AG09309 (cell line): ENCODE measurements around the gene OR2M5.

Source experiments
- DNase-seq: peaks from one replicate; pipeline ENCODE4 v3.0.0-alpha.2; 2010; ENCODE audit warnings: low read depth
- H3K4me3 ChIP-seq: 2 replicates; pipeline ENCODE4 v1.5.1; 2011; ENCODE audit warnings: mild to moderate bottlenecking, low read depth, low read length, moderate library complexity; ENCODE audit not compliant: control insufficient read depth
- TF ChIP-seq, protein P1 (sequence below): IDR thresholded peaks from 2 replicates; pipeline ENCODE4 v1.5.1; 2011; ENCODE audit warnings: mild to moderate bottlenecking, low read depth, low read length, inconsistent platforms; ENCODE audit not compliant: insufficient read depth, control insufficient read depth; ENCODE audit errors: missing control alignments

OR2M5 gene

DNA sequence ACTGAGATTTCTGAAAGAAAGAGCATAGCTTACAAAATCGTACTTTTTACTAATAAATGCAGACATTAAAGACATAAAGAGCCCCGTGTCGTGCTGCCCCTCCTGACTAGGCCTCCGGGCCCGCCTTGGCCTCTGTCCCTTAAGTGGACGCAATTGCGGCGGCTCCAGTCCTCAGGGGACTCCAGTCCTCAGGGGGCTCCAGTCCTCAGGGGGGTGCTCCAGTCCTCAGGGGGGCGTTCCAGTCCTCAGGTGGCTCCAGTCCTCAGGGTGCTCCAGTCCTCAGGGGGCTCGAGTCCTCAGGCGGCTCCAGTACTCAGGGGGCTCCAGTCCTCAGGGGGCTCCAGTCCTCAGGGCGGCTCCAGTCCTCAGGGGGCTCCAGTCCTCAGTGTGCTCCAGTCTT, 19.1 kb downstream of the OR2M5 start:
- TF ChIP-seq, protein P1, sequence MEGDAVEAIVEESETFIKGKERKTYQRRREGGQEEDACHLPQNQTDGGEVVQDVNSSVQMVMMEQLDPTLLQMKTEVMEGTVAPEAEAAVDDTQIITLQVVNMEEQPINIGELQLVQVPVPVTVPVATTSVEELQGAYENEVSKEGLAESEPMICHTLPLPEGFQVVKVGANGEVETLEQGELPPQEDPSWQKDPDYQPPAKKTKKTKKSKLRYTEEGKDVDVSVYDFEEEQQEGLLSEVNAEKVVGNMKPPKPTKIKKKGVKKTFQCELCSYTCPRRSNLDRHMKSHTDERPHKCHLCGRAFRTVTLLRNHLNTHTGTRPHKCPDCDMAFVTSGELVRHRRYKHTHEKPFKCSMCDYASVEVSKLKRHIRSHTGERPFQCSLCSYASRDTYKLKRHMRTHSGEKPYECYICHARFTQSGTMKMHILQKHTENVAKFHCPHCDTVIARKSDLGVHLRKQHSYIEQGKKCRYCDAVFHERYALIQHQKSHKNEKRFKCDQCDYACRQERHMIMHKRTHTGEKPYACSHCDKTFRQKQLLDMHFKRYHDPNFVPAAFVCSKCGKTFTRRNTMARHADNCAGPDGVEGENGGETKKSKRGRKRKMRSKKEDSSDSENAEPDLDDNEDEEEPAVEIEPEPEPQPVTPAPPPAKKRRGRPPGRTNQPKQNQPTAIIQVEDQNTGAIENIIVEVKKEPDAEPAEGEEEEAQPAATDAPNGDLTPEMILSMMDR = no peak
- no peak for DNase-seq
- no peak overlapping the region for H3K4me3 ChIP-seq

DNA sequence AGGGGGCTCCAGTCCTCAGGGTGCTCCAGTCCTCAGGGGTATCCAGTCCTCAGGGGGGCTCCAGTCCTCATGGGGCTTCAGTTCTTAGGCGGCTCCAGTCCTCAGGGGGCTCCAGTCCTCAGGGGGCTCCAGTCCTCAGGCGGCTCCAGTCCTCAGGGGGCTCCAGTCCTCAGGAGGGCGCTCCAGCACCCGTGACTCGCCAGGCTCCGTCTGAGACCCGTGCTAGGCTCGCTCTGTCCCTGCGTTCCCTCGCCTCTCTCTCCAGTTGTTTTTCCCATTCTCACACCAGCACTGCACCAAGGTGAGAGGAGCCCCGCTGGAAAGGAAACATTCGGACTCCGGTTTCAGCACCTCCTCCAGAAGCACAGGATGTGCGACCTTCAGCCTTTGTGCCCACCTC, 20.2 kb downstream of the OR2M5 start:
- H3K4me3 ChIP-seq = no peak overlapping the region
- TF ChIP-seq, protein P1 = no peak
- no peak for DNase-seq

DNA sequence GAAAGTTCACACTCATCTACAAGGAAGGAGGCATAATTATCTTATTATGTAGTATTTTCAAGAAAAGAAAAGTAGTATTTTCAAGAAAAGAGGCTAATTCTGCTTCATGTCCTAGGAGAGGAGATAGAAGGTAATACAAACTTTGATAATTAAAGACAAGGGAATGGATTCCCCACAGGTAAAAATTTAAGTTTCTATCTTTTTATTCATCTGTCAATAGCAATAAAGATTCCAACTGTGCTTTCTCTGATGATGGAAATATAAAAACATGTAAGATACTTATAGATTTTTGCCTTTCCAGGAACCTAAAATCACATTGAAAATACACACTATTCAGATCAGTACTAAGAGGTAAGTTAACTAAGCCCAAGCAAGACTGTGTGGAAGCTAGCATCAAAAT, 29.6 kb downstream of the OR2M5 start, which contains the start of gene OR2M2:
OR2M2 (plus strand) TSS at position 301 of the 400 bp plus-strand sequence. CDS start 5,165 bp downstream, outside the sequence.
- DNase-seq = no peak
- TF ChIP-seq, protein P1 = no peak
- no peak within 1 kb of the TSS for H3K4me3 ChIP-seq

DNA sequence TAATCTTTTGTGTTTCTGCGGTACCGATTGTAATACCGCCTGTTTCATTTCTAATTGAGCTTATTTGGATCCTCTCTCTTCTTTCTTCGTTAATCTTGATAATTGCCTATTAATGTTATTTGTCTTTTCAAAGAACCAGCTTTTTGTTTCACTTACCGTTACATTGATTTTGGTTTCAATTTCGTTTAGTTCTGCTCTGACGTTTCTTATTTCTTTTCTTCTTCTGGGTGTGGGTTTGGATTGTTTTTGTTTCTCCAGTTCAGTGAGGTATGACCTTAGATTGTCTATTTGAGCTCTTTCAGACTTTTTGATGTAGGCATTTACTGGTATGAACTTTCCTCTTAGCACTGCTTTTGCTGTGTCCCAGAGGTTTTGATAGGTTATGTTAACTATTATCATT, 39.0 kb downstream of the OR2M5 start:
- no peak for DNase-seq
- TF ChIP-seq, protein P1 = no peak
- H3K4me3 ChIP-seq = no peak overlapping the region

DNA sequence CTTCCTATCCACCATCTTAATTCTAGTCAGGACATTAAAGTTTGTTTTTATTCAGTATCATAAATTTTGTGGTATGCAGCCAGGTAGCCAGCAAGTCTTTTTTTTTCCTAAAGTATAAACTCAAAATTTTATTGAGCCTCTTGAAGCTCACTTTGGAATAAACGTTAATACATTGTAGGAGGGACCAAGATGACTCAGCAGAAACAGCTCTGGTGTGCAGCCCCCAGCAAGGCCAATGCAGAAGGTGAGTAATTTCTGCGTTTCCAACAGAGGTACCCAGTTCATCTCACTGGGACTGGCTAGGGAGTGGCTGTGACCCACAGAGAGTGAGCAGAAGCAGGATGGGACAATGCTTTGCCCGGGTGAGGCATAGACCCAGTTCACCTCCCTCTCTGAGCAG, 42.4 kb downstream of the OR2M5 start:
- H3K4me3 ChIP-seq = no peak overlapping the region
- TF ChIP-seq, protein P1 = no peak
- no peak for DNase-seq

DNA sequence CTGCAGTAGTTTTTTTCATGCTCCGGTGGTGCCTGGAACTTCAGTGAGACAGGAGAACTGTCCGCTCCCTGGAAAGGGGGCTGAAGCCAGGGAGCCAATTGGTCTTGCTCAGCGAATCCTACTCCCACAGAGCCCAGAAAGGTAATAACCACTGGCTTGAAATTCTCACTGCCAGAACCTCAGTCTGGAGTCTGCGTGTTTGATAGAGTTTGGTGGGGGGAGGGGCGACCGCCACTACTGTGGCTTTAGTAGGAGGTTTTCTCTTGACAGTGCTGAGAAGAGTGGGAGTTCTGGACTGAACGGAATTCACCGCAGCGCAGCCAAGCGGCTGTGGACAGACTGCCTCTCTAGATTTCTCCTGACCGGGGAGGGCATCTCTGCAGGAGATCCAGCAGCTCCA, 44.1 kb downstream of the OR2M5 start:
- TF ChIP-seq, protein P1 = no peak
- H3K4me3 ChIP-seq = no peak overlapping the region
- no peak for DNase-seq

DNA sequence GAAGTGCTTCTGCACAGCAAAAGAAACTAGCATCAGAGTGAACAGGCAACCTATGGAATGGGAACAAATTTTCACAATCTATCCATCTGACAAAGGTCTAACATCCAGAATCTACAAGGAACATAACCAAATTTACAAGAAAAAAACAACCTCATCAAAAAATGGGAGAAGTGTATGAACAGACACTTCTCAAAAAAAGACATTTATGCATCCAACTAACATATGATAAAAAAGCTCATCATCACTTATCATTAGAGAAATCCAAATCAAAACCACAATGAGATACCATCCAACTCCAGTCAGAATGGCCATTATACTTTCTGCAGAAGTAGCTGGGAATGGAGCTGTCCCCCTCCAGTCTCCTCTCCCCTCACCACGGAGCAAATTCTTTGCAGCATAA, 49.2 kb downstream of the OR2M5 start:
- H3K4me3 ChIP-seq = no peak overlapping the region
- no peak for DNase-seq
- TF ChIP-seq, protein P1 = no peak
